ENCODE measurements around the gene COX17. TPM values are rescaled to one million over a fixed set of nuclear protein-coding genes. Genes with fewer than 3 reads are reported as not detected.
A peak's percentile ranks its signal among the peaks of the same experiment; 100 is the strongest.

Gene COX17
- total RNA-seq, 1 donor from 2014 or later, result 64.9 TPM

DNA sequence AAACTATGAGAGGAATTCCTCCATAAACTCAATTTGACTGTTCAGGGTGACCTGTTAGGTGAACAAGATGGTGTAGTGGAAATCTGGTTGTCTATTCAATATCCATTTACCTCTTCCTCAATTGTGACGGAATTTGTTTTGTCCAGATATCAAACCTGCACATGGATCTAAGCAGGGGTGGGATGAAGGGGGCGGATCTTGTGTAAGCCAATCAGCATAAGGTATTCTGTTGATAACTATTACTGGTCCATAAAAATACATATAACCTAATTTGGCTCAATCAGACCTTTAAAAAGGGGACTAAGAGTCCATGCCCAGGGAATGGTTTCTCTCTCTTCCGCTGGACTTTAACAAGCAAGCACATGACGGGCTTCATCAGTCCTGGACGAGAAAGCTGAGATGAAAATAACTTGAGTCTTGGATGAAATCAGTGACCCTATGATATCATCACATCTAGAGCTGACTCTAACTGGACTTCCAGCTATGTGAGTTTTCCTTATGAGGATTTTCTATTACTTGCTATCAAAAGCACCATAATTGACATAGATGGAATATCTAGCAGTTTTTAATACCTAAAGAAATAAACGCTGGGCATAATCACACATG lies 11.1 kb downstream of the COX17 start:
- DNase-seq (ENCODE audit: low spot score), result no peak

DNA sequence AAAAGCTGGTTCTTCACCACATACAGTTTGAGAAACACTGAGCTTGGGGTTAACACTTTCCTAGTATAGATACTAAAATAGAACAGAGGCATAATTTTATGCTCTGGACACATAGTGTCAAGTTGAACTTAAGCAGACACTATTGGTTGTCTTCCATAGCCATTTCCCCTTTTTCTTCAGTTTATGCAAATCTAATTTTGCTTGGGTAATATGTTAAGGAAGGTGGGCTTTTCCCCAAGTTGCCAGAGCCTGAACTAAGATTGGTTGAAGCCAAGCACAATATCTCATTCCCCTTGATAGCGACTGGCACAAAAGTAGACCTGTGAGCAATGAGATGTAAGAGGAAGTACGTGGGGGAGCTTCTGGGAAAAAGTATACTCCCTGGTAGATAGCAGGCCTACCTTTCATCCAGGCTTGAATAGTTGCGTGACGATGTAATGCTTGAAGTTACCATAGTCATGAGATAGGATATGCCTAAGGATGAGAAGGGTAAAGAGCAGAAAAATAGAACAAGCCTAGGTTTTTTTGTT lies 12.3 kb downstream of the COX17 start:
- DNase-seq (ENCODE audit: low spot score), result no peak
- intact Hi-C loops (cut with micrococcal nuclease), result no loop called here
- Mint-ChIP-seq H3K4me1 (ENCODE audit: low read depth) (peaks cover 5% of the 10 kb centered on the region), H3K27ac (no peak overlapping the region), H3K36me3 (ENCODE audit: low read depth) (peaks cover 26% of the 10 kb centered on the region), H3K4me3 (ENCODE audit: low read depth) (no peak overlapping the region), H3K9me3 (no peaks in the 10 kb centered on the region), H3K27me3 (ENCODE audit: low read depth) (no peaks in the 10 kb centered on the region)

More for the DNA sequence above, 11.1 kb downstream of the COX17 start:
- Mint-ChIP-seq H3K4me1 (ENCODE audit: low read depth) (peaks cover 8% of the 10 kb centered on the region), H3K4me3 (ENCODE audit: low read depth) (no peak overlapping the region), H3K36me3 (ENCODE audit: low read depth) (peaks cover 36% of the 10 kb centered on the region), H3K9me3 (no peaks in the 10 kb centered on the region), H3K27ac (no peak overlapping the region), H3K27me3 (ENCODE audit: low read depth) (no peaks in the 10 kb centered on the region)
- intact Hi-C loops (cut with micrococcal nuclease), result no loop called here

DNA sequence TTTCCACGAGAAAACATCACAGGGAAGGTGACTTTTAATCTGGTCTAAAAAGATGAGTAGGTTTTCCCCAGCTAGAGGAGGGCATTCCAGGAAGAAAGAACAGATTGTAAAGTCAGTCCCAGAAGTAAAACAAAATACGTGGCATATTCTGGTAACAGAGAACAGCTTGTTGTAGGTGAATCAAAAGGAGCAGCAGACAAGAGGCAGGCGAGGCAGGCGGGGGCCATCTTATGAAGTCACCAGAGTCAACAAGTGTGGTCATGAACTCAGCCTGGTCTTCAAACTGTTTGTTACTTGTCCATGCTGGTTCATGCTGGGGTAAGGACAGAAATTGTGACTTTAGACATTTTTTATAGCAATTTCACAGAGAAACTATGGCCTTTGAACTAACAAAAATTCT lies 12.8 kb downstream of the COX17 start:
- H3K9me3 Mint-ChIP-seq, result no peaks in the 10 kb centered on the region
- peaks cover 4% of the 10 kb centered on the region for H3K4me1 Mint-ChIP-seq (ENCODE audit: low read depth)
- H3K36me3 Mint-ChIP-seq (ENCODE audit: low read depth), result peaks cover 22% of the 10 kb centered on the region
- no peak for DNase-seq (ENCODE audit: low spot score)
- intact Hi-C loops (cut with micrococcal nuclease), result no loop called here
- no peak overlapping the region for H3K4me3 Mint-ChIP-seq (ENCODE audit: low read depth)
- no peak overlapping the region for H3K27ac Mint-ChIP-seq
- no peaks in the 10 kb centered on the region for H3K27me3 Mint-ChIP-seq (ENCODE audit: low read depth)

DNA sequence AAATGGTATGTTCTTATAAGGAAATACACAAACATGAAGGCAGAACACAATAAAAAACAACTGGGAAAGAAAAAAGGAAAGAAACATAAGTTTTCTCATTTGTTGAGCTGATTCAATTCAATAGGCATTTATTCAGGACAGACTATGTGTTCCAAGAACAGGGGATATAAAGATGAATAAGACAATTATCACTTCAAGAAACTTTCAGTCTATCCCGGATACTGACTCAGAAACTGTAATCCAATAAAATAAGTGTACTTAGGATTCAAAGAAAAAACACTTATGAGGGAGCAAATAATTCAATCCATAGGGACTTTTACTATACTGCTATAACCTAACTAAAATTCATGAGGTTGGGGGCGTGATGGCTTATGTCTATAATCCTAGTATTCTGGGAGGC lies 13.3 kb downstream of the COX17 start:
- no peak overlapping the region for H3K4me3 Mint-ChIP-seq (ENCODE audit: low read depth)
- no peak overlapping the region for H3K27ac Mint-ChIP-seq
- intact Hi-C loops (cut with micrococcal nuclease), result no loop called here
- H3K36me3 Mint-ChIP-seq (ENCODE audit: low read depth), result peaks cover 17% of the 10 kb centered on the region
- no peaks in the 10 kb centered on the region for H3K9me3 Mint-ChIP-seq
- DNase-seq (ENCODE audit: low spot score), result no peak
- peaks cover 4% of the 10 kb centered on the region for H3K4me1 Mint-ChIP-seq (ENCODE audit: low read depth)
- no peaks in the 10 kb centered on the region for H3K27me3 Mint-ChIP-seq (ENCODE audit: low read depth)

DNA sequence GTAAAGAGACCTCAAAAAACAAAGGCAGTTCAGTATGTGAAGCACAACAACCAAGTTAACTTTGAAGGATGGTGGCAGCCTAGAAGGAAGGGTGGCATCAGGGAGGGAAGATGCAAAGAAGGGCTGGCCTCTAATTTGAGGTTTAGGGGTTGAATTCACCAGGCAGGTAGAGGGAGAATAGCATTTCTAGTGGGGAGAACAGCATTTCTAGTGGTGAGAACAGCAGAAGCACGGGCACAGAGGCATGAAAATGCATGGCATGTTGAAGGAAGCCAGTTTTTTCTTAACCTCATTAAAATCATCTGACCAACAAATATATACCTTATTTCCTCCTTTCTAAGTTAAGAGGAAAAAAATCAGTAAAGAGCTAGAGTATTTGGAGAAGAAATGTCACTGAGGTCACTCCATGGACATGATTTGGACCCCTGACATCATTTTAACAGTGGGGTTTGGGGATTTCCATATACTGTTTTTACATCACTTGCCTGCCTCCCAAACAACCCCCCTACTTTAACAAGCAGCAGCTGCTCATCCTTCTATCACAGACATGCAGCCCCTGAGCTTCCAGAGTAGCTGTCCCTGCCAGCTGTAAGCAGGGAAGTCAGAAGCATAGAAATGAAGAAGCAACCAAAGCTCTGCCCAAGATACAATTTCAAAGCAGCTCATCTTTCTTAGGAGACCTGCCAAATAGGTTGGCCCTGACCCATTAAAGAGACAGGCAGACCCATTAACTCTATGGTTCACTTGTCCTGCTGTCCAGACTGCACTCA lies 14.4 kb downstream of the COX17 start:
- peaks cover 9% of the 10 kb centered on the region for H3K4me1 Mint-ChIP-seq (ENCODE audit: low read depth)
- DNase-seq (ENCODE audit: low spot score), result no peak
- H3K27me3 Mint-ChIP-seq (ENCODE audit: low read depth), result no peaks in the 10 kb centered on the region
- H3K9me3 Mint-ChIP-seq, result no peaks in the 10 kb centered on the region
- peaks cover 15% of the 10 kb centered on the region for H3K36me3 Mint-ChIP-seq (ENCODE audit: low read depth)
- intact Hi-C loops (cut with micrococcal nuclease), result no loop called here
- peak overlapping the region; percentile 15 for H3K27ac Mint-ChIP-seq
- H3K4me3 Mint-ChIP-seq (ENCODE audit: low read depth), result no peak overlapping the region

DNA sequence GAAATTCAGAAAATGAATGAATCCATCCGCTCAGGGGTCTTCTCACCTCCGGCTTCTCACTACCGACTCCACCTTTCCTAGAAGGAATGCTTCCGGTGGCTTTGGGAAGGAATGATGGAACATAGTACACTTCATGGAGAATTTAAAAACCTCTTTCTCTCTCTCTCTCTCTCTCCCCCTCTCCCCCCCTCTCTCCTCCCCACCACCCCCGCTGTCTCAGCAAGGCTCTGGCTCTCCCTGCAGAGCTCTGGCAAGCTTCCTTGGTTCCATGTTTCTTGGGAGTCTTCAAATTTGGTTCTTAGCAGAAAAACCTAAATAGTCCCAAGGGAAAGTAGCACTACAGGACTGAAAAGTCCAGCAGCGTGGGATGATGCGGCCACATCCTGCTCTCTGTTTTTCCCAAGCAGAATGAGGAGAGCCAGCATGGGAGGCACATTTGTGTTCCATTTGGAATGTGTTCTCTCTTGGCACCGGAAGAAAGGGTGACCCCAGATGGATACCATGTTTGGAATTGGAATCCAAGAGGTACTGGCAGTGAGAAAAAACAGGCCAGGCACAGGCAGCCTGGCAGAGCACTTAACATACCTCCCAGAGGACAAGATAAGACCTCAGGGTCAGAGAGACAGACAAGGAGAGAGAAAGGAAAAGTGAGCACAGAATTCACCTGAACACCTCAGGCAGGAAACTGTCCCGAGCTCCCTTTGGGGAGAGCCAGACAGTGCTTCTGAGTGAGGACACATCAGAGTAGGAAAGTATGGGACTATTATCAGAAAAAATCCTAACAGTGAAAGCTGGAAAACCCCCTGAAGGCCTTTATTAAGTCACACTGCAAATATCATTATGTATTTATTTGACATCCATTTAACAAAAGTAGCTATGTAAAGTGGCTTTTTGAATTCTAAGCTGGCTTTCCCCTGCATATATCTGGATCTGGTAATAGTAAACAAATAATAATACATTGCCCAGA lies 16.4 kb downstream of the COX17 start, which contains the start of gene POPDC2:
POPDC2 (minus strand) TSS at position 116 of the 967 bp plus-strand sequence. CDS start 166 bp downstream, outside the sequence.
- no peak within 1 kb of the TSS for H3K4me3 Mint-ChIP-seq (ENCODE audit: low read depth)
- no peaks in the 10 kb centered on the region for H3K9me3 Mint-ChIP-seq
- H3K27ac Mint-ChIP-seq, result no peak within 1 kb of the TSS
- no peak for DNase-seq (ENCODE audit: low spot score)
- H3K36me3 Mint-ChIP-seq (ENCODE audit: low read depth), result peaks cover 4% of the 10 kb centered on the region
- no peaks in the 10 kb centered on the region for H3K27me3 Mint-ChIP-seq (ENCODE audit: low read depth)
- peaks cover 12% of the 10 kb centered on the region for H3K4me1 Mint-ChIP-seq (ENCODE audit: low read depth)
- intact Hi-C loops (cut with micrococcal nuclease), result no loop called here

DNA sequence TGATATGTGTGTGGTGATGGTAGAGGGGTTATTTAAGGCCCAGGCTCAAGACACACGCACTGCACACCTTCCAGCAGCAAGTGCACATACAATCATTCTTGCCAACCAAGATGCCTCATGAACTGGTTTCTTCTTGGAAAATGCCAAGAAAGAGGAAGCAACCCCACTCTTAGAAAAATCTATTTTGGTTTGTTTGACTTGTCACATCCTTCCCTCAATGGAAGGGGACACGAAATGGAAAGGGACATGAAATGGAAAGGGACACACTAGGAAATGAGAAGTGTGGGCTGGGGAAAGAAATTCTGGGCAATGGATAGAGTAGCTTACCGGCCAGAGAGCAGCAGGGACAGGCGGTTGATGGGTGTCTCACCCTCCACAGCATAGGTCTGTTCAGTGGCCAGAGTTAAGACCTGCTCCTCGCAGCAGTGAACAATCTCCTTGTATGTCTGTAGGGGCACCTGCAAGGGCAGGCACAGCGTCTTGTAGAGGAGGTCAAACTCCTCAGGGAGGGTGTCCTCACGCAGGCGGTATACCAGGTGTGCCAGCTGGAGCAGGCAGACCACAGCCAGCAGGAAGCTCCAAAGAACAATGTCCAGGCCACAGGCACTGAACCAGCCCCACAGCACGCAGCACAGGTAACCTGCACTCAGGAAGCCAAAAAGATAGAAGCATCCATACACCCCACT lies 17.5 kb downstream of the COX17 start:
- H3K36me3 Mint-ChIP-seq (ENCODE audit: low read depth), result peaks cover 4% of the 10 kb centered on the region
- no peak overlapping the region for H3K4me3 Mint-ChIP-seq (ENCODE audit: low read depth)

DNA sequence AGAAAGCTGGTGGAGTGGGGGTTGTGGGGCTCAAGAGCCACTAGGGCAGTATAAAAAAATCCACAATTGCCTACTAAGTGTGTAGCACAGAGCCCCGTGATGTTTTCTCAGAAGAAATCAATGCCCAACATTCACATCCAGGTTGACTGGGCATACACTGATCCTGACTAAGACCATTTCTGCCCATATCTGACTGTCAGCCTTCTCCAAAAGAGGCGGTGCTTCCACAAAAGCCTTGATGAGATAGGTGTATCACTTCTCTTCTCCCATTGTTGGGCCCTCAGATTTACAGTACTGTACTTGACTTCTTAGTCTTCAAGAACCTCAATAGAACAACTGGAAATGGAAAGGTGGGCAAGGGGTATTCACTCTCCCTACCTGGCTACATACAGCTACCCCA lies 18.2 kb downstream of the COX17 start:
- Mint-ChIP-seq H3K4me3 (ENCODE audit: low read depth) (no peak overlapping the region), H3K9me3 (no peaks in the 10 kb centered on the region), H3K27me3 (ENCODE audit: low read depth) (no peaks in the 10 kb centered on the region), H3K36me3 (ENCODE audit: low read depth) (peaks cover 4% of the 10 kb centered on the region), H3K4me1 (ENCODE audit: low read depth) (peaks cover 10% of the 10 kb centered on the region), H3K27ac (no peak overlapping the region)
- intact Hi-C loops (cut with micrococcal nuclease), result no loop called here
- no peak for DNase-seq (ENCODE audit: low spot score)

More for the DNA sequence above, 17.5 kb downstream of the COX17 start:
- Mint-ChIP-seq H3K27me3 (ENCODE audit: low read depth) (no peaks in the 10 kb centered on the region), H3K4me1 (ENCODE audit: low read depth) (peaks cover 12% of the 10 kb centered on the region), H3K9me3 (no peaks in the 10 kb centered on the region), H3K27ac (no peak overlapping the region)
- intact Hi-C loops (cut with micrococcal nuclease), result no loop called here
- DNase-seq (ENCODE audit: low spot score), result no peak

DNA sequence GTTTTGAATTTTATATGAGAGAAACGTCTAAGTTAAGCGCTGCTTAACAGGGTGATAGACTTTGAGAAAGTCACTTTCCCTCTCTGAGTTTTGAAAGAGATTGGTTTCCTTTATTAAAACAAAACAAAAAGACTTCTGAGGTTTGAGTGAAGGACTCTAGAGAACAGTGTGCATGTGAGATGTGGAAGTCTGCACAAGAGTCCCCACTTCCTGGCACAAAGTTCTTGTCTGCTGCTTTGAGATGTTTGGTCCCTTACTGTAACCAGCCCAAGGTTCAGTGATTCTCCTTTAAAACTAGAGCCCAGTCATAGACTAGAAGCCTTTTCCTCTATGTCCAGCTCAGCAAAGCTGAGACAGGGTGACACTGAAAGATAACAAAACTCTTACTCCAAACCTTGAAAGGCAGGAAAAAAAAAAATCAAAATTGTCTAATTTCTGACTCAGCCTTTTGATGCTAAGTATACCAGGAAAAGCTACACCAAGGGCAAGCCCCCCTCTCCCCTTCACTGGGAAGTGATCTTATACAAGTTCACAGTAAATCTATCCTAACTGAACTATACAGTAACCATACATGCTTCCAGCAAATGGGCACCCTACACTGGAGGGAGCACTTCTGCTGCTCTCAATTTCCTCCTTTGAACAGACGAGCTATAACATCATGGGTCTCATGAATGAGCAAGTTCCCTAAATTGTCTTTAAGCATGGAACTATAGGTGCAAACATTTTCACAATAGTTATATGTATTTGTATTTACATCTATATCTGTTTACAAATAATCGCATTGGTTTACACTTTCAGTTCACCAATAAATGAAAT lies 19.1 kb downstream of the COX17 start:
- Mint-ChIP-seq H3K27me3 (ENCODE audit: low read depth) (no peaks in the 10 kb centered on the region), H3K36me3 (ENCODE audit: low read depth) (no peaks in the 10 kb centered on the region), H3K4me1 (ENCODE audit: low read depth) (peaks cover 10% of the 10 kb centered on the region), H3K9me3 (no peaks in the 10 kb centered on the region), H3K4me3 (ENCODE audit: low read depth) (no peak overlapping the region), H3K27ac (no peak overlapping the region)
- intact Hi-C loops (cut with micrococcal nuclease), result no loop called here
- DNase-seq (ENCODE audit: low spot score), result no peak

DNA sequence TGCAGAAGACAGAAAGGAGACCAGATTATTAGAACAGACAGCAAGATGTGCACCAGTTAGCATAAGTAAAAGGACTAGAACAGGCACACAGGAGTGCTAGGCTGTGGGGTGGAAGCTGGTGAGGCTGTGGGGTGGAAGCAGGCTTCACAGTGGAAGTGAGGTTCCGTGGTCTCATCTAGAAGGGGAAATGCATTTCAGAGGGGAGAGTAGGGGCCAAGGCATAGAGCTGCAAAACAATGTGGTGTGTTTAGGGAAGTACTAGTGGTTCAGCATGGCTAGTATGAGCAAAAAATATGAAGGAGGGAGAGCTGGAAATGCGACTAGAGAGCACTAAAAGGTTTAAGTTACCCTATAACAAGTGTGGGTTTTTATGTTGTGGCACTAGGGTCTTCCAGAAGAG lies 23.3 kb downstream of the COX17 start:
- Mint-ChIP-seq H3K27ac (no peak overlapping the region), H3K36me3 (ENCODE audit: low read depth) (no peaks in the 10 kb centered on the region), H3K9me3 (no peaks in the 10 kb centered on the region), H3K27me3 (ENCODE audit: low read depth) (no peaks in the 10 kb centered on the region), H3K4me3 (ENCODE audit: low read depth) (no peak overlapping the region), H3K4me1 (ENCODE audit: low read depth) (peaks cover 14% of the 10 kb centered on the region)
- intact Hi-C loops (cut with micrococcal nuclease), result no loop called here
- no peak for DNase-seq (ENCODE audit: low spot score)

DNA sequence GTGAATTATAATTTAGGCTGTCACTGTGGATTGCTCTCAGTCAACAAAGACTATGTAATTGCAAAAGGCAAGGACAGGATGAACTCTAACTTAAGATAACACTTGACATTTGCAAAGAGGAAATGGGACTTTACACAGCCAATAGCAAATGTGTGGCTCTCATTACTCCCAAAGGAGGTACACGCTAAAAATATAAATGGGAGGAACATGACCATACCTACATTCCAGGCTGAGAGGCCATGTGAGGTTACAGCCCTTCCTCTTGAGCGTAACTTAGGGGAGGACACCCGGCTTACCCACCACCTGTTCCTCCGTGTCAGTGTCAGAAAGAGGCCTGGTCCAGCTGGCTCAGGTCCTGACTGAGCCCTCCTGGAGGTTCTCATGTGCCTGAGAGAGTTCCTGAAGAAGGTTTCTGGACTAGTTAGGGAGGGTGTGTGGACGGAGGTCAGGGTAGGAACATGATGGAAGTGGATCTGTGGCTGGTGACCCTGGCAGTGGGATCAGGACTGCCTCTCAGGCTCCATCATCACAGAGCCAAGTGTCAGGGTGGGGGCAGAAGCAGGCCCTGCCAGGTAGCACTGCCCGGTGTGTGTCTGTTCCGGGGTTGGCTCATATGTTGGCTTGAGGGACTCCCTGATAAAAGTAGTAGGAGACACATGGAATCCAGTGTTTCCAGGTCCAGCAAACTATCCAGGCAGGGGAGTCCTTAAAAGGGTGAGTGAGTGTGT lies 24.7 kb downstream of the COX17 start:
- intact Hi-C loops (cut with micrococcal nuclease), result no loop called here
- Mint-ChIP-seq H3K36me3 (ENCODE audit: low read depth) (no peaks in the 10 kb centered on the region), H3K27ac (no peak overlapping the region), H3K4me1 (ENCODE audit: low read depth) (peaks cover 7% of the 10 kb centered on the region), H3K27me3 (ENCODE audit: low read depth) (no peaks in the 10 kb centered on the region), H3K4me3 (ENCODE audit: low read depth) (no peak overlapping the region), H3K9me3 (no peaks in the 10 kb centered on the region)
- DNase-seq (ENCODE audit: low spot score), result no peak

Measured in activated T-helper 2 cell treated with anti-CD3 and anti-CD28 coated beads, Interferon-gamma antibody, Interleukin-2, Interleukin-4, amounts not matched to agents 10 μg/mL and 5 μg/mL and 100 μg/mL, durations not matched to agents 14 hours and 24 hours and 36 hours (primary cell).